Skeletal muscle satellite cell (primary cell): Measurements from ENCODE around the gene DNAJC11.

Experiments used
- H3K27me3 ChIP-seq: 2 replicates; pipeline ENCODE4 v1.7.0; 2013; ENCODE audit warnings: low read length; ENCODE audit not compliant: control insufficient read depth, insufficient read depth
- H3K36me3 ChIP-seq: 2 replicates; pipeline ENCODE4 v1.7.0; 2013; ENCODE audit warnings: mild to moderate bottlenecking, control low read depth, low read length; ENCODE audit not compliant: insufficient read depth
- H3K4me1 ChIP-seq: 2 replicates; pipeline ENCODE4 v1.7.0; 2013; ENCODE audit warnings: low read length; ENCODE audit not compliant: control insufficient read depth, insufficient read depth
- H3K4me2 ChIP-seq: 2 replicates; pipeline ENCODE4 v1.7.0; 2013; ENCODE audit warnings: mild to moderate bottlenecking, low read length
- H3K4me3 ChIP-seq: 2 replicates; pipeline ENCODE4 v1.7.0; 2013; ENCODE audit warnings: low read length
- H3K9ac ChIP-seq: 2 replicates; pipeline ENCODE4 v1.7.0; 2013; ENCODE audit warnings: mild to moderate bottlenecking, low read depth, low read length, moderate library complexity
- H3K9me3 ChIP-seq: replicated peaks from 2 replicates; pipeline ENCODE4 v1.7.0; 2013; ENCODE audit warnings: mild to moderate bottlenecking, control low read depth, low read length

The DNAJC11 gene

DNA sequence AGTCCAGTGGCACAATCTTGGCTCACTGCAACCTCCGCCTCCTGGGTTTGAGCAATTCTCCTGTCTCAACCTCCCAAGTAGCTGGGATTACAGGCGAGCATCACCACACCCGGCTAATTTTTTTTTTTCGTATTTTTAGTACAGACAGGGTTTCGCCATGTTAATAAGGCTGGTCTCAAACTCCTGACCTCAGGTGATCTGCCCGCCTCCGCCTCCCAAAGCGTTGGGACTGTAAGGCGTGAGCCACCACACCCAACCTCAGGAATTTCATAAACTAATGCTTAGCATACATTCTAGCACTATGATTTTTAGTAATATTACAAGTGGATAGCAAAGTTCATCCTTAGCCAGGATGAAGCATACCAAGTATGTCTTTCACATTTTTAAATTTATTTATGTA, 8.7 kb downstream of the DNAJC11 start:
- no peaks in the 10 kb centered on the region for H3K27me3 ChIP-seq
- H3K36me3 ChIP-seq: no peaks in the 10 kb centered on the region
- no peak overlapping the region for H3K4me3 ChIP-seq
- no peak overlapping the region for H3K4me2 ChIP-seq
- H3K4me1 ChIP-seq: peaks cover 6% of the 10 kb centered on the region
- no peaks in the 10 kb centered on the region for H3K9me3 ChIP-seq
- H3K9ac ChIP-seq: no peak overlapping the region

DNA sequence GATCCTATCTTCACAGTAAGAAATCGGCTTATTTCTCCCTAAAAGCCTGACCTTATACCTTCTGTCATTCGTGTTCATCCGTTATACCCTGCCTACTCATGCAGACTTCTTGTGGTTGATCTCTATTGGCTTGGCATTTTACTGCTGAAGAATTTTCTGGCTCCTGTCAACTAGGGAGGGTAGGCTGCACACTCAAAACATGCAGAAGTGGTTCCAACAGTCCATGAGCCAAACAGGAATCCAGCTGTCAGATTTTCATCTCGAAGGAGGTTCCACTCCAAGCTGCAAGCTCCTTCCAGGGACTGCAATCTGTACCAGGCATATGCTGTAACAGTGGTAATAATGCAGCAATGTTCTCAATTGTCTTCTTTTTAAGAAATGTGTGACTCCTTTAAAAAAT, 10.1 kb downstream of the DNAJC11 start:
- Histone ChIP-seq H3K27me3 (no peaks in the 10 kb centered on the region), H3K4me3 (no peak overlapping the region), H3K4me2 (no peak overlapping the region), H3K9me3 (no peaks in the 10 kb centered on the region), H3K4me1 (peaks cover 11% of the 10 kb centered on the region), H3K9ac (no peak overlapping the region), H3K36me3 (no peaks in the 10 kb centered on the region)

DNA sequence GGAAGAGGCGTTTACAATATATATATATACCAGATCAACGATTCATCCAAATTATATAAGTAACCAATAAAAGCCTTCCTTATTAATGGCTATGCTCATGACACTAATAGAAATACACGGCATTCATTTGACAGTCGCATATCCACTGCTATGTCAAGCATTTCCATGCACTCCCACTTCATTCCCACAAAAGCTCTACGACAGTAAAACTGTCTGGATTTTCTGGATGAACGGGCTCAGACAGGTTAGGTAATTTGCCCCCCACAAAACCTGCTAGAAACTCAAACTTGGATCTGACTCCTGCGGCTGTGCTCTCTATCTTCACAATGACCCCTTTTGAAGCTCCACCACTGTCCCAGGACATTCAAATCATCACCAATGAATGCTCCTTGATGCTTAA, 11.4 kb downstream of the DNAJC11 start:
- Histone ChIP-seq H3K36me3 (no peaks in the 10 kb centered on the region), H3K4me1 (peaks cover 19% of the 10 kb centered on the region), H3K4me2 (no peak overlapping the region), H3K9me3 (no peaks in the 10 kb centered on the region), H3K9ac (no peak overlapping the region), H3K27me3 (no peaks in the 10 kb centered on the region), H3K4me3 (no peak overlapping the region)

- no peak overlapping the region for H3K4me3 ChIP-seq
- no peak overlapping the region for H3K4me2 ChIP-seq
- H3K27me3 ChIP-seq: no peaks in the 10 kb centered on the region
- H3K9me3 ChIP-seq: no peaks in the 10 kb centered on the region
- no peaks in the 10 kb centered on the region for H3K36me3 ChIP-seq
- H3K9ac ChIP-seq: no peak overlapping the region
- H3K4me1 ChIP-seq: peaks cover 19% of the 10 kb centered on the region
Observed at GRCh38 chr1:6688757-6689156, 12.9 kb downstream of the DNAJC11 start.

GRCh38 chr1:6688001-6688400, 13.6 kb downstream of the DNAJC11 start:
- no peak overlapping the region for H3K9ac ChIP-seq
- H3K4me2 ChIP-seq: no peak overlapping the region
- no peaks in the 10 kb centered on the region for H3K9me3 ChIP-seq
- peaks cover 19% of the 10 kb centered on the region for H3K4me1 ChIP-seq
- no peaks in the 10 kb centered on the region for H3K36me3 ChIP-seq
- no peaks in the 10 kb centered on the region for H3K27me3 ChIP-seq
- no peak overlapping the region for H3K4me3 ChIP-seq

DNA sequence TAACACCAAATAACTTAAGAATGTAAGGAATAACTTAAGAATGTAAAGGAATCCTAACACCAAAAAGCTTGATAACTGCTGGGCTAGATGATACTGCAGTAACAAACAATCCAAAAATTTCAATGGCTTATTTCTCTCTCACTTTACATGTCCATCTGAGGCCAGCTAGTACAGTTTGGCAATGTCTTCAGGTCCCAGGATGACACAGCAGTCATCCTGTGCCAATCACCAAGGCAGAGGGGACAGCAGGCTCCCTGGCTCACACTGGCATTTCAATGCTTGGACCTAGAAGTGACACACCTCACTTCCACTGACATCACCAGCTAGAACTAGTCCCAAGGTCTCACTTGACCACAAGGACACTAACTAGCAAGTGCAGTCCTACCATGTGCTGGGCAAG, 15.3 kb downstream of the DNAJC11 start:
- H3K9ac ChIP-seq: no peak overlapping the region
- peak overlapping the region; percentile 2 for H3K4me2 ChIP-seq
- H3K36me3 ChIP-seq: peaks cover 5% of the 10 kb centered on the region
- H3K27me3 ChIP-seq: no peaks in the 10 kb centered on the region
- no peaks in the 10 kb centered on the region for H3K9me3 ChIP-seq
- peaks cover 19% of the 10 kb centered on the region for H3K4me1 ChIP-seq
- no peak overlapping the region for H3K4me3 ChIP-seq

GRCh38 chr1:6685381-6685780, 16.2 kb downstream of the DNAJC11 start:
- Histone ChIP-seq H3K36me3 (peaks cover 9% of the 10 kb centered on the region), H3K27me3 (no peaks in the 10 kb centered on the region), H3K9me3 (no peaks in the 10 kb centered on the region), H3K4me2 (no peak overlapping the region), H3K4me1 (peaks cover 19% of the 10 kb centered on the region), H3K9ac (no peak overlapping the region), H3K4me3 (no peak overlapping the region)

- no peak overlapping the region for H3K4me3 ChIP-seq
- peaks cover 22% of the 10 kb centered on the region for H3K36me3 ChIP-seq
- H3K27me3 ChIP-seq: no peaks in the 10 kb centered on the region
- no peak overlapping the region for H3K9ac ChIP-seq
- no peak overlapping the region for H3K4me2 ChIP-seq
- H3K4me1 ChIP-seq: peaks cover 16% of the 10 kb centered on the region
- H3K9me3 ChIP-seq: no peaks in the 10 kb centered on the region
Observed at GRCh38 chr1:6683434-6683833, 18.2 kb downstream of the DNAJC11 start.

DNA sequence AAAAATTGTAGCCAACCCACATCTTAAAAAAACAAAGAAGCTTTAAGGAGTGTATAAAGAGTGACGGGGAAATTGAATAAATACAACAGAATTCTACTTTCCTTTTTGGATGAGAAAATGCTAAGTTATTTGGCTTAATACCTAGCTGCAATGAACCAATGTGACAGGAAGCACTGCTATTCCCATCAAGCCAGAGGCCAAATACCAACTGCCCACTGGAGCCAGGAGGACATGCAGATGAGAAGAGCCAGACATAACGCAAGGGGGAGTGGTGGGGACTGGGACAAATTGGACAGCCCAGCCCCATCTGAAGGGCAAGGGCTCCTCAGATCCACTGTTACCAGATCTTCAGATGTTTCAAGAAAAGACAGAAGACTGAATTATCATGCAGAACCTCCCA, 25.7 kb downstream of the DNAJC11 start:
- Histone ChIP-seq H3K9ac (no peak overlapping the region), H3K9me3 (no peaks in the 10 kb centered on the region), H3K4me1 (no peaks in the 10 kb centered on the region), H3K4me2 (no peak overlapping the region), H3K4me3 (no peak overlapping the region), H3K36me3 (peaks cover 44% of the 10 kb centered on the region), H3K27me3 (no peaks in the 10 kb centered on the region)

- H3K4me1 ChIP-seq: no peaks in the 10 kb centered on the region
- no peak overlapping the region for H3K4me3 ChIP-seq
- no peak overlapping the region for H3K4me2 ChIP-seq
- H3K27me3 ChIP-seq: no peaks in the 10 kb centered on the region
- H3K36me3 ChIP-seq: peaks cover 38% of the 10 kb centered on the region
- H3K9me3 ChIP-seq: no peaks in the 10 kb centered on the region
- H3K9ac ChIP-seq: no peak overlapping the region
Observed at GRCh38 chr1:6674771-6675170, 26.8 kb downstream of the DNAJC11 start.

DNA sequence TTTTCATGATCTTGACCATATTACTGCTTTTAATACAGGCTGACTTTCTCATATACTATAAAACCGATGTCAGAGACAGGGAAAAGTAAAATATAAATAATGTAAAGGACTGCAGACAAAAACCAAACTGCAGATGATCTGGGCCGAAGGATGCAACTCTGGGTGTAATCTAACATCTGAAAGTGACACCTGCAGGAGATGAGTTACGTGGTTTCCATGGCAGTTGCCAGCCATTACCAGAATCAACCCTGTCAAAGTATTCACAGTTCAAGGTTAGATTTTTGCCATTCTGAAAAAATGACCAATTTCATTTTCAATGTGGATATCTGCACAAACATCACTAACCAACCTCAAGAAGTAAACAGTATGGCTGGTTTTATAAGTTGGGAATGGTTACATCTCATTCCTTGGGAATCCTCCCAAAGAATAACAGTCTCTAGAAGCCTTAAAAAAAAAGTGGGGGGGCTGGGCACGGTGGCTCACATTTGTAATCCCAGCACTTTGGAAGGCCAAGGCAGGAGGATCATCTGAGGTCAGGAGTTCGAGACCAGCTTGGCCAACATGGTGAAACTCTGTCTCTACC, 27.7 kb downstream of the DNAJC11 start:
- no peak overlapping the region for H3K4me2 ChIP-seq
- no peak overlapping the region for H3K9ac ChIP-seq
- H3K27me3 ChIP-seq: no peaks in the 10 kb centered on the region
- peaks cover 30% of the 10 kb centered on the region for H3K36me3 ChIP-seq
- no peaks in the 10 kb centered on the region for H3K9me3 ChIP-seq
- no peak overlapping the region for H3K4me3 ChIP-seq
- no peaks in the 10 kb centered on the region for H3K4me1 ChIP-seq

GRCh38 chr1:6672558-6672957, 29.1 kb downstream of the DNAJC11 start:
- no peak overlapping the region for H3K9ac ChIP-seq
- no peak overlapping the region for H3K4me3 ChIP-seq
- H3K36me3 ChIP-seq: peaks cover 20% of the 10 kb centered on the region
- no peaks in the 10 kb centered on the region for H3K9me3 ChIP-seq
- no peak overlapping the region for H3K4me2 ChIP-seq
- no peaks in the 10 kb centered on the region for H3K27me3 ChIP-seq
- H3K4me1 ChIP-seq: no peaks in the 10 kb centered on the region
